Peyer's patch (tissue), 4 donors: Measurements from ENCODE around the gene TRIAP1.

ENCODE experiments used
- CTCF ChIP-seq, 6 experiments: fragments of 450-650 bp in 4 of 6; fragments of 200-600 bp in 2 of 6; sonication (generic) in 1 of 6; IDR thresholded peaks; one replicate each; pipeline ENCODE4 v1.5.1; 2017 to 2019; ENCODE audit warnings: antibody characterized with exemption in 6 of 6, mild to moderate bottlenecking in 3 of 6, moderate library complexity in 1 of 6
- POLR2A ChIP-seq, 2 donors: fragments of 450-650 bp; IDR thresholded peaks; one replicate each; pipeline ENCODE4 v1.5.1; 2017; ENCODE audit warnings: antibody characterized with exemption in 2 of 2, mild to moderate bottlenecking in 2 of 2, moderate library complexity in 2 of 2

GRCh38 chr12:120465756-120466155 lies 19.6 kb upstream of the TRIAP1 start:
- TF ChIP-seq POLR2A (IDR thresholded peaks at IDR 0.05): no peak
- TF ChIP-seq CTCF (IDR thresholded peaks at IDR 0.05): no peak
